Subcutaneous abdominal adipose tissue (tissue), 5 donors: ENCODE measurements around the gene MIA2.
"Not testable (repeated sequence)": the region's sequence is repeated elsewhere in the genome, so short reads cannot be mapped to it uniquely, and the experiment has no call there.

ENCODE experiments used
- H3K27ac ChIP-seq: one replicate; pipeline ENCODE4 v1.7.0; 2013; ENCODE audit warnings: low read depth, mild to moderate bottlenecking, inconsistent platforms, low read length, moderate library complexity
- H3K27me3 ChIP-seq, 5 donors: one replicate each; pipeline ENCODE4 v1.7.0; 2013; ENCODE audit warnings: low read length in 5 of 5, inconsistent platforms in 1 of 5; ENCODE audit not compliant: control insufficient read depth in 5 of 5, insufficient read depth in 4 of 5
- H3K36me3 ChIP-seq, 5 donors: one replicate each; pipeline ENCODE4 v1.7.0; 2013; ENCODE audit warnings: low read length in 5 of 5; ENCODE audit not compliant: control insufficient read depth in 5 of 5, insufficient read depth in 5 of 5
- H3K4me1 ChIP-seq, 5 donors: one replicate each; pipeline ENCODE4 v1.7.0; 2013; ENCODE audit warnings: low read length in 5 of 5, mild to moderate bottlenecking in 3 of 5, moderate library complexity in 1 of 5; ENCODE audit not compliant: control insufficient read depth in 5 of 5, insufficient read depth in 5 of 5
- H3K4me3 ChIP-seq, 5 donors: one replicate each; pipeline ENCODE4 v1.7.0; 2013; ENCODE audit warnings: low read length in 5 of 5, low read depth in 1 of 5
- H3K9ac ChIP-seq, 5 donors: one replicate each; pipeline ENCODE4 v1.7.0; 2013; ENCODE audit warnings: low read length in 5 of 5, mild to moderate bottlenecking in 4 of 5, moderate library complexity in 3 of 5
- H3K9me3 ChIP-seq, 5 donors: one replicate each; pipeline ENCODE4 v1.7.0; 2013; ENCODE audit warnings: low read length in 5 of 5; ENCODE audit not compliant: control insufficient read depth in 5 of 5
- donor health status: healthy.
- donor health status: healthy.
- donor health status: healthy.
- donor health status: healthy.
- donor health status: healthy.

Gene MIA2

DNA sequence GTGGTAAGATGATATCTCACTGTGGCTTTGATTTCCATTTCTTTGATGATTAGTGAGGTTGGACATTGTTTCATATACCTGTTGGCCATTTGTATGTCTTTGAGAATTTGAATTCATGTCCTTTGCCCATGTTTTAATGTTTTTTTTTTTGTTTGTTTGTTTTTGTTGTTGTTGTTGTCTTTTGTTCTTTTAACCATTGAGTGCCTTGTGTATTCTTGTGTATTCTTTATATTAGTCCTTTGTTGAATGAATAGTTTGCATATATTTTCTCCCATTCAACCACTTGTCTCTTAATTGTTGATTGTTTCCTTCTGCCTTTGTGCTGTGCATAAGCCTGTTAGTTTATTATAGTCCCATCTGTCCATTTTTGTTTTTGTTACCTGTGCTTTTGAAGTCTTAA is 126.6 kb downstream of the MIA2 start:
- Histone ChIP-seq H3K9ac (no peak overlapping the region), H3K4me1 (no peaks in the 10 kb centered on the region), H3K27me3 (no peaks in the 10 kb centered on the region)

DNA sequence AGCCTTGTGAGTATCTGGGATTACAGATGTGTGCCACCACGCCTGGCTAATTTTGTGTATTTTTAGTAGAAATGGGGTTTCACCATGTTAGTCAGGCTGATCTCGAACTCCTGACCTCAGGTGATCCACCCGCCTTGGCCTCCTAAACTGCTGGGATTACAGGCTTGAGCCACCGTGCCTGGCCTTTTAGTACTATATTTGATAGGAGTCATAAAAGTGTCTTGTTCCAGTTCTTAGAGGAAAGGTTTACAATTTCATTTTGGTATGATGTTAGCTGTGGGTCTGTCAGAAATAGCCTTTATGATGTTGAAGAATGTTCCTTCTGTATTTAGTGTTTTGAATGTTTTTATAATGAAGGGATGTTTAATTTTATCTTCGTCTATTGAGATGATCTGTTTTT is 127.8 kb downstream of the MIA2 start:
- H3K27me3 ChIP-seq, H3K27ac ChIP-seq, H3K4me3 ChIP-seq, H3K9ac ChIP-seq, H3K4me1 ChIP-seq: not testable (repeated sequence)
- peaks cover 0 to 13% (median 0%) of the 10 kb centered on the region in 5 donors for H3K9me3 ChIP-seq
- peaks cover 0 to 10% (median 5%) of the 10 kb centered on the region in 5 donors for H3K36me3 ChIP-seq

More for the DNA sequence above, 126.6 kb downstream of the MIA2 start:
- H3K27ac ChIP-seq: no peak overlapping the region
- peaks cover 0 to 7% (median 5%) of the 10 kb centered on the region in 5 donors for H3K36me3 ChIP-seq
- peaks cover 0 to 13% (median 0%) of the 10 kb centered on the region in 5 donors for H3K9me3 ChIP-seq
- H3K4me3 ChIP-seq: no peak overlapping the region

DNA sequence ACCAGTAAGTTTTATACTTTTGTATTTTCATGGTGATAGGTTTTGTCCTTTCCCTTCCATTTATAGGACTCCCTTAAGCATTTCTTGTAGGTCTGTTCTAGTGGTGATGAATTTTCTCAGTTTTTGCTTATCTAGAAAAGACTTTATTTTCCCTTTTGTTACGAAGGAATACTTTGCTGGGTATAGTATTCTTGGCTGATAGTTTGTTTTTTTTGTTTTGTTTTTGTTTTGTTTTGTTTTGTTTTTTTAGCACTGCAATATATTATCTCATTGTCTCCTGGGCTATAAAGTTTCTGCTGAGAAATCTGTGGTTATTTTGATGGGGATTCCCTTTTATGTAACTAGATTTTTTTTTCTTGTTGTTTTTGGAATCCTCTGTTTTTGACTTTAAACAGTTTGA is 130.8 kb downstream of the MIA2 start:
- H3K27me3 ChIP-seq: no peaks in the 10 kb centered on the region
- peaks cover 0 to 13% (median 0%) of the 10 kb centered on the region in 5 donors for H3K9me3 ChIP-seq
- no peak overlapping the region for H3K4me3 ChIP-seq
- no peaks in the 10 kb centered on the region for H3K4me1 ChIP-seq
- peaks cover 0 to 9% (median 3%) of the 10 kb centered on the region in 5 donors for H3K36me3 ChIP-seq
- H3K9ac ChIP-seq: no peak overlapping the region
- no peak overlapping the region for H3K27ac ChIP-seq

DNA sequence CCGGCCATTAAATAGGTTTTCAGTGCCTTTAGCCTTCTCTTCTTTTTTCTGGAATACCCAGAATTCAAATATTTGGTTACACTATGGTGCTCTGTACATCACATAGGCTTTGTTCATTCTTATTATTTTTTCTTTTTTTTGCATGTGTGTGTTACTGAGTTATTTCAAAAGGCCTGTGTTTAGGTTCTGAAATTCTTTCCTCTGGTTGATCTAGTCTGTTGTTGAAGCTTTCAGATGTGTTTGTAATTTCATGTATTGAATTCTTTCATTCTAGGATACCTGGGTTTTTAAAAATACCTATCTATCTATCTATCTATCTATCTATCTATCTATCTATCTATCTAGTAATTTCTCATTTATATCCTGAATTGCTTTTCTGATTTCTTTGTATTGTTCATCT is 131.6 kb downstream of the MIA2 start:
- no peak overlapping the region for H3K27ac ChIP-seq
- H3K27me3 ChIP-seq: no peaks in the 10 kb centered on the region
- no peak overlapping the region for H3K4me3 ChIP-seq
- H3K4me1 ChIP-seq: no peaks in the 10 kb centered on the region
- no peak overlapping the region for H3K9ac ChIP-seq
- peaks cover 3 to 12% (median 5%) of the 10 kb centered on the region in 5 donors for H3K36me3 ChIP-seq
- peaks cover 0 to 13% (median 0%) of the 10 kb centered on the region in 5 donors for H3K9me3 ChIP-seq

- H3K27me3 ChIP-seq: no peaks in the 10 kb centered on the region
- peaks cover 0 to 13% (median 0%) of the 10 kb centered on the region in 5 donors for H3K9me3 ChIP-seq
- no peaks in the 10 kb centered on the region for H3K4me1 ChIP-seq
- no peak overlapping the region for H3K9ac ChIP-seq
- no peak overlapping the region for H3K27ac ChIP-seq
- H3K36me3 ChIP-seq: peaks cover 4 to 15% (median 6%) of the 10 kb centered on the region in 5 donors
- no peak overlapping the region for H3K4me3 ChIP-seq
Observed at GRCh38 chr14:39366460-39367386, 133.0 kb downstream of the MIA2 start.

GRCh38 chr14:39367387-39367751 is 133.7 kb downstream of the MIA2 start:
- Histone ChIP-seq H3K36me3 (peaks cover 4 to 15% (median 6%) of the 10 kb centered on the region in 5 donors), H3K4me1 (no peaks in the 10 kb centered on the region), H3K9me3 (peaks cover 0 to 13% (median 0%) of the 10 kb centered on the region in 5 donors), H3K27ac (no peak overlapping the region), H3K4me3 (no peak overlapping the region), H3K9ac (no peak overlapping the region), H3K27me3 (no peaks in the 10 kb centered on the region)

GRCh38 chr14:39368261-39368959 is 134.7 kb downstream of the MIA2 start:
- H3K9ac ChIP-seq: no peak overlapping the region
- no peak overlapping the region for H3K4me3 ChIP-seq
- H3K36me3 ChIP-seq: peaks cover 4 to 15% (median 6%) of the 10 kb centered on the region in 5 donors
- no peaks in the 10 kb centered on the region for H3K27me3 ChIP-seq
- H3K27ac ChIP-seq: no peak overlapping the region
- H3K9me3 ChIP-seq: peaks cover 0 to 13% (median 0%) of the 10 kb centered on the region in 5 donors
- no peaks in the 10 kb centered on the region for H3K4me1 ChIP-seq

DNA sequence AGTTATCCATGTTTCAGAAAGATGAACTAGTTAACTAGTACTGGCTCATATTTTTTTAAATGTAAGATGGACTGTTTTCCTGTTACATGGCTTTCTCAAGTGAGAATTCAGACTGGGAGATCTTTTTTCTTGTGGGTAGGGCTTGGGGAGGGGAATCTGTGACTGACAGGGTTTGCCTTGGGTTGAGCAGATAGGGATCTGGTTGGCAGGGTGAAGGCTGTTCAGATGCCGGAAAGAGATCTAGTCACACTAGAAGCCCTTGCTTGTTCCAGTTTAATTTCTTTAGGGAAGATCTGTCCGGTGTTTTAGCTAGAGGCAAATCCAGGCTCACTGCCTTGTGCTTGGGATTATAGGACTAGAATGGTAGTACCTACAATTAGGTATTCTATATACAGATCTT is 135.3 kb downstream of the MIA2 start:
- H3K27ac ChIP-seq: no peak overlapping the region
- H3K4me1 ChIP-seq: no peaks in the 10 kb centered on the region
- no peak overlapping the region for H3K4me3 ChIP-seq
- peaks cover 0 to 13% (median 0%) of the 10 kb centered on the region in 5 donors for H3K9me3 ChIP-seq
- H3K27me3 ChIP-seq: no peaks in the 10 kb centered on the region
- no peak overlapping the region for H3K9ac ChIP-seq
- H3K36me3 ChIP-seq: peaks cover 0 to 15% (median 6%) of the 10 kb centered on the region in 5 donors

DNA sequence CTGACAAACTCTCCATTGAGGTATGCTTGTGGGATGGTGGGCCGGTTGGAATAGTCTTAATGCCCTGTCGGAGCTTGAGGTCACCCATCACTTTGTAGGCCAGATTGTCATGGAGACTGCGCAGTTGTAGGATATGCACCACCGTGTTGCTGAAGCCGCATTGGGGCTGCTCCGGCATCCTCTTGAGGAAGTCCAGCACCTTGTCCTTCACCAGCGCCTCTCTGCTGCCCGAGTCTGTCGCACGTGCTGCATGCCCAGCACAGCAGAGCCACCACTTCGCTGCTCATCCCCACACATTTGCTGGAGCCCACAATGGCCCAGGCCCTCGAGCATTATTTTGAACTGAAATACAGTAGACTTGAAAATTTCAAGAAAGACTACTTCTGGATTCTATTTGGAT is 136.7 kb downstream of the MIA2 start:
- peaks cover 0 to 15% (median 6%) of the 10 kb centered on the region in 5 donors for H3K36me3 ChIP-seq
- no peaks in the 10 kb centered on the region for H3K27me3 ChIP-seq
- H3K27ac ChIP-seq: no peak overlapping the region
- H3K9ac ChIP-seq: no peak overlapping the region
- no peak overlapping the region for H3K4me3 ChIP-seq
- no peaks in the 10 kb centered on the region for H3K9me3 ChIP-seq
- peaks cover 0 to 3% (median 0%) of the 10 kb centered on the region in 5 donors for H3K4me1 ChIP-seq

DNA sequence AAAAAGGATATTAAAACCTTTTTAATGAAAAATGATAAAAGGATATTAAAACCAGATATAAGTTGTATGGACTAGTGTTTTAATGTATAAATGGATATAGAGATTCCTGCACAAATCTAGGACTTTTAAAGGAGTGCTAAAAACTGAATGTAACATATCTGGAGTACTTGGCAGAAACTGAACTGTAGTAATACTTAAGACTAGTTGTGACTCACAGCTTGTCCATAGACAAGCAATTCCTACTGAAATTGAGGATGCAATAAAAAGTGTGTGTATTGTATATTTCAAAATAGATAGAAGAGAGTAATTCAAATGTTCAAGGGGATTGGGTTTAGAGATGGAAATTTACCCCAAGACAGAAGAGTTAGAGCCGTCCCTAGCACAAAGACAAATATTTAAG is 138.9 kb downstream of the MIA2 start:
- Histone ChIP-seq H3K27me3 (no peaks in the 10 kb centered on the region), H3K9ac (no peak overlapping the region), H3K4me3 (no peak overlapping the region), H3K27ac (no peak overlapping the region), H3K4me1 (peaks cover 0 to 14% (median 7%) of the 10 kb centered on the region in 5 donors), H3K9me3 (no peaks in the 10 kb centered on the region), H3K36me3 (peaks cover 0 to 9% (median 6%) of the 10 kb centered on the region in 5 donors)
